ENCODE measurements around the gene TAF3. TPM values are rescaled to one million over a fixed set of nuclear protein-coding genes. Genes with fewer than 3 reads are reported as not detected.

Gene TAF3
- polyA plus RNA-seq, 3 donors, result 1.6 to 3.9 (median 3.4) TPM

GRCh38 chr10:7984896-7985295, 166.6 kb downstream of the TAF3 start:
- no peaks in the 10 kb centered on the region for H3K79me2 ChIP-seq (ENCODE audit: insufficient read depth, low read length)
- Mint-ChIP-seq H3K9me3 (peaks cover 0 to 2% (median 0%) of the 10 kb centered on the region in 7 donors), H3K27me3 (ENCODE audit: low read depth in 3 of 3) (no peaks in the 10 kb centered on the region), H3K27ac (no peak overlapping the region), H3K4me1 (no peaks in the 10 kb centered on the region), H3K36me3 (peaks cover 33 to 35% of the 10 kb centered on the region in 2 donors), H3K4me3 (no peak overlapping the region)
- no peak for DNase-seq
- no peak overlapping the region for H2AFZ ChIP-seq (ENCODE audit: insufficient read depth, low read depth, low read length, poor library complexity, severe bottlenecking)
- no peak overlapping the region for H3K9ac ChIP-seq (ENCODE audit: insufficient read depth, low read length, poor library complexity, severe bottlenecking)
- no peak for TF ChIP-seq CTCF (IDR thresholded peaks at IDR 0.05)
- H3K36me3 ChIP-seq (replicated peaks in 1 of 2; ENCODE audit: control insufficient read depth in 1 of 2, insufficient read depth in 2 of 2, low read length in 2 of 2), result peaks cover 3 to 34% of the 10 kb centered on the region in 2 donors
- intact Hi-C loops (cut with micrococcal nuclease), result no loop called here
- WGBS (ENCODE audit: insufficient coverage), result 93% methylated on average over 6 of the region's 7 CpGs
- H3K27ac ChIP-seq (ENCODE audit: low read depth in 1 of 2, low read length in 2 of 2), result no peak overlapping the region
- H3K4me3 ChIP-seq (replicated peaks in 1 of 3; ENCODE audit: low read depth in 2 of 3, low read length in 3 of 3), result no peak overlapping the region
- H3K4me2 ChIP-seq (replicated peaks; ENCODE audit: extremely low read depth, low read length, poor library complexity, severe bottlenecking), result no peak overlapping the region
- no peaks in the 10 kb centered on the region for H3K4me1 ChIP-seq (ENCODE audit: control insufficient read depth in 1 of 2, insufficient read depth in 2 of 2, low read length in 2 of 2)
- no peaks in the 10 kb centered on the region for H3K9me3 ChIP-seq (replicated peaks in 1 of 2; ENCODE audit: control insufficient read depth in 1 of 2, insufficient read depth in 1 of 2, low read length in 2 of 2)
- no peaks in the 10 kb centered on the region for H4K20me1 ChIP-seq (ENCODE audit: insufficient read depth, low read length)
- H3K27me3 ChIP-seq (ENCODE audit: control insufficient read depth in 2 of 2, insufficient read depth in 2 of 2, low read length in 2 of 2), result no peaks in the 10 kb centered on the region

GRCh38 chr10:7986851-7987250, 168.5 kb downstream of the TAF3 start:
- Histone ChIP-seq H3K36me3 (replicated peaks in 1 of 2; ENCODE audit: control insufficient read depth in 1 of 2, insufficient read depth in 2 of 2, low read length in 2 of 2) (peaks cover 0 to 19% of the 10 kb centered on the region in 2 donors), H3K4me1 (ENCODE audit: control insufficient read depth in 1 of 2, insufficient read depth in 2 of 2, low read length in 2 of 2) (no peaks in the 10 kb centered on the region), H4K20me1 (ENCODE audit: insufficient read depth, low read length) (no peaks in the 10 kb centered on the region), H3K27ac (ENCODE audit: low read depth in 1 of 2, low read length in 2 of 2) (no peak overlapping the region), H3K4me2 (replicated peaks; ENCODE audit: extremely low read depth, low read length, poor library complexity, severe bottlenecking) (no peak overlapping the region), H3K79me2 (ENCODE audit: insufficient read depth, low read length) (no peaks in the 10 kb centered on the region), H3K9ac (ENCODE audit: insufficient read depth, low read length, poor library complexity, severe bottlenecking) (no peak overlapping the region), H3K27me3 (ENCODE audit: control insufficient read depth in 2 of 2, insufficient read depth in 2 of 2, low read length in 2 of 2) (no peaks in the 10 kb centered on the region), H3K4me3 (replicated peaks in 1 of 3; ENCODE audit: low read depth in 2 of 3, low read length in 3 of 3) (no peak overlapping the region), H3K9me3 (replicated peaks in 1 of 2; ENCODE audit: control insufficient read depth in 1 of 2, insufficient read depth in 1 of 2, low read length in 2 of 2) (no peaks in the 10 kb centered on the region), H2AFZ (ENCODE audit: insufficient read depth, low read depth, low read length, poor library complexity, severe bottlenecking) (no peak overlapping the region)
- Mint-ChIP-seq H3K4me1 (no peaks in the 10 kb centered on the region), H3K27ac (peak overlapping the region in 1 of 7 donors; percentile 10), H3K9me3 (peaks cover 0 to 2% (median 0%) of the 10 kb centered on the region in 7 donors), H3K27me3 (ENCODE audit: low read depth in 3 of 3) (no peaks in the 10 kb centered on the region), H3K36me3 (peaks cover 25 to 26% of the 10 kb centered on the region in 2 donors), H3K4me3 (no peak overlapping the region)
- intact Hi-C loops (cut with micrococcal nuclease), result no loop called here
- DNase-seq, result no peak
- no peak for TF ChIP-seq CTCF (IDR thresholded peaks at IDR 0.05)
- 50% methylated on average over 2 of the region's 4 CpGs for WGBS (ENCODE audit: insufficient coverage)
